ENCODE results near the gene CLDN6. TPM values are rescaled to one million over a fixed set of nuclear protein-coding genes. Genes with fewer than 3 reads are reported as not detected.

The CLDN6 gene
- total RNA-seq, 1 donor from 2014 or later: not detected

DNA sequence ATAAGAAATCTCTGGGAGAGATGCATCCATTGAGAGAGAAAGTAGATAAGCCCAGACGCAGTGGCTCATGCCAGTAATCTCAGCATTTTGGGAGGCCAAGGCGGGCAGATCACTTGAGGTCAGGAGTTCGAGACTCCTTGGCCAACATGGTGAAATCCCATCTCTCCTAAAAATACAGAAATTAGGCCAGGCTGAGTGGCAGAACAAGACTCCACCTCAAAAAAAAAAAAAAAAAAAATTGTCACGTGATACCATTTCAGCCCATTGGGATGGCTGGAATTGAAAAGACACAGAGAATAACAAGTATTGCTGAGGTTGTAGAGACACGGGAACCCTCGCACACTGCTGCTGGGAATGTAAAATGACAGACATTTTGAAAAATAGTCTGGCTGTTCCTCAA, 44.6 kb upstream of the CLDN6 start:
- Histone ChIP-seq H3K27me3 (no peaks in the 10 kb centered on the region), H3K4me1 (peaks cover 22% of the 10 kb centered on the region), H3K9me3 (no peaks in the 10 kb centered on the region), H3K4me3 (no peak overlapping the region), H3K27ac (no peak overlapping the region), H3K36me3 (no peaks in the 10 kb centered on the region)
- DNase-seq: no peak
- ATAC-seq: no peak
- intact Hi-C loops (cut with DNase I): no loop called here
- TF ChIP-seq, protein P1, sequence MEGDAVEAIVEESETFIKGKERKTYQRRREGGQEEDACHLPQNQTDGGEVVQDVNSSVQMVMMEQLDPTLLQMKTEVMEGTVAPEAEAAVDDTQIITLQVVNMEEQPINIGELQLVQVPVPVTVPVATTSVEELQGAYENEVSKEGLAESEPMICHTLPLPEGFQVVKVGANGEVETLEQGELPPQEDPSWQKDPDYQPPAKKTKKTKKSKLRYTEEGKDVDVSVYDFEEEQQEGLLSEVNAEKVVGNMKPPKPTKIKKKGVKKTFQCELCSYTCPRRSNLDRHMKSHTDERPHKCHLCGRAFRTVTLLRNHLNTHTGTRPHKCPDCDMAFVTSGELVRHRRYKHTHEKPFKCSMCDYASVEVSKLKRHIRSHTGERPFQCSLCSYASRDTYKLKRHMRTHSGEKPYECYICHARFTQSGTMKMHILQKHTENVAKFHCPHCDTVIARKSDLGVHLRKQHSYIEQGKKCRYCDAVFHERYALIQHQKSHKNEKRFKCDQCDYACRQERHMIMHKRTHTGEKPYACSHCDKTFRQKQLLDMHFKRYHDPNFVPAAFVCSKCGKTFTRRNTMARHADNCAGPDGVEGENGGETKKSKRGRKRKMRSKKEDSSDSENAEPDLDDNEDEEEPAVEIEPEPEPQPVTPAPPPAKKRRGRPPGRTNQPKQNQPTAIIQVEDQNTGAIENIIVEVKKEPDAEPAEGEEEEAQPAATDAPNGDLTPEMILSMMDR (IDR thresholded peaks at IDR 0.05): no peak

GRCh38 chr16:3060339-3061127, 42.5 kb upstream of the CLDN6 start:
- H3K27me3 ChIP-seq: no peaks in the 10 kb centered on the region
- TF ChIP-seq, protein P1 (IDR thresholded peaks at IDR 0.05): no peak
- no peaks in the 10 kb centered on the region for H3K36me3 ChIP-seq
- DNase-seq (no peak), ATAC-seq (no peak)
- no peak overlapping the region for H3K27ac ChIP-seq
- H3K9me3 ChIP-seq: no peaks in the 10 kb centered on the region
- H3K4me3 ChIP-seq: no peak overlapping the region
- intact Hi-C loops (cut with DNase I): no loop called here
- peaks cover 15% of the 10 kb centered on the region for H3K4me1 ChIP-seq

- peaks cover 20% of the 10 kb centered on the region for H3K4me1 ChIP-seq
- H3K27ac ChIP-seq: peak overlapping the region; percentile 82
- ATAC-seq: no peak
- H3K9me3 ChIP-seq: no peaks in the 10 kb centered on the region
- no peaks in the 10 kb centered on the region for H3K36me3 ChIP-seq
- H3K4me3 ChIP-seq: peak overlapping the region; percentile 86
- no peaks in the 10 kb centered on the region for H3K27me3 ChIP-seq
- DNase-seq: no peak
- intact Hi-C loops (cut with DNase I): no loop called here
- TF ChIP-seq, protein P1 (IDR thresholded peaks at IDR 0.05): no peak
These were observed 41.8 kb upstream of the CLDN6 start for GRCh38 chr16:3059723-3060242.

- peaks cover 20% of the 10 kb centered on the region for H3K4me1 ChIP-seq
- H3K4me3 ChIP-seq: peak overlapping the region; percentile 86
- TF ChIP-seq, protein P1 (IDR thresholded peaks at IDR 0.05): peak; percentile 91
- no peaks in the 10 kb centered on the region for H3K9me3 ChIP-seq
- intact Hi-C loops (cut with DNase I): no loop called here
- H3K36me3 ChIP-seq: no peaks in the 10 kb centered on the region
- peak overlapping the region; percentile 82 for H3K27ac ChIP-seq
- H3K27me3 ChIP-seq: no peaks in the 10 kb centered on the region
- ATAC-seq (peak; percentile 98), DNase-seq (peak; percentile 95)
These were observed 41.2 kb upstream of the CLDN6 start for GRCh38 chr16:3059041-3059722.

DNA sequence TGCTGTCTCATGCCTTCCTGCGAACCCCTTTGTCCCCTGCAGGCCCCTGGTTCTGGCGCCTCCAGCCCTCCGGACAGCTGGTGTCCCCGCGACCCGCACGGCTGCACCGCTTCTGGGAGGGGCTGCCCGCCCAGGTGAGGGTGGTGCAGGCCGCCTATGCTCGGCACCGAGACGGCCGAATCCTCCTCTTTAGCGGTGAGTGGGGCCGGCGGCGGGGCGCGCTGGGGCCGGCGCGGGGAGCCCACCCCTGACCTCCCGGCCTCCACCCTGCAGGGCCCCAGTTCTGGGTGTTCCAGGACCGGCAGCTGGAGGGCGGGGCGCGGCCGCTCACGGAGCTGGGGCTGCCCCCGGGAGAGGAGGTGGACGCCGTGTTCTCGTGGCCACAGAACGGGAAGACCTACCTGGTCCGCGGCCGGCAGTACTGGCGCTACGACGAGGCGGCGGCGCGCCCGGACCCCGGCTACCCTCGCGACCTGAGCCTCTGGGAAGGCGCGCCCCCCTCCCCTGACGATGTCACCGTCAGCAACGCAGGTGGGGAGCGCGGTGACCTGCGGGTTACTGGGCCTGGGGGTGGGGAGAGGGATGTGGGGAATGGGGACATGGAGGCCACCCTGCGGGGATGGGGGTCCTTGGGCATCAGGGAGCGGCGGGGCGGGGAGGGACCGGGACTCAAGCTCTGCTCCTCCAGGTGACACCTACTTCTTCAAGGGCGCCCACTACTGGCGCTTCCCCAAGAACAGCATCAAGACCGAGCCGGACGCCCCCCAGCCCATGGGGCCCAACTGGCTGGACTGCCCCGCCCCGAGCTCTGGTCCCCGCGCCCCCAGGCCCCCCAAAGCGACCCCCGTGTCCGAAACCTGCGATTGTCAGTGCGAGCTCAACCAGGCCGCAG, 40.4 kb upstream of the CLDN6 start:
- intact Hi-C loops (cut with DNase I): no loop called here
- ATAC-seq (peak; percentile 38), DNase-seq (peak; percentile 81)
- Histone ChIP-seq H3K27ac (peak overlapping the region; percentile 82), H3K4me3 (peak overlapping the region; percentile 86), H3K27me3 (no peaks in the 10 kb centered on the region), H3K4me1 (peaks cover 20% of the 10 kb centered on the region), H3K36me3 (no peaks in the 10 kb centered on the region), H3K9me3 (no peaks in the 10 kb centered on the region)
- TF ChIP-seq, protein P1 (IDR thresholded peaks at IDR 0.05): no peak
